ENCODE data around the gene TPRG1. TPM values are rescaled to one million over a fixed set of nuclear protein-coding genes. Genes with fewer than 3 reads are reported as not detected.

Gene TPRG1
- total and polyA plus RNA-seq, 4 donors = 1.0 to 46.6 (median 6.9) TPM

DNA sequence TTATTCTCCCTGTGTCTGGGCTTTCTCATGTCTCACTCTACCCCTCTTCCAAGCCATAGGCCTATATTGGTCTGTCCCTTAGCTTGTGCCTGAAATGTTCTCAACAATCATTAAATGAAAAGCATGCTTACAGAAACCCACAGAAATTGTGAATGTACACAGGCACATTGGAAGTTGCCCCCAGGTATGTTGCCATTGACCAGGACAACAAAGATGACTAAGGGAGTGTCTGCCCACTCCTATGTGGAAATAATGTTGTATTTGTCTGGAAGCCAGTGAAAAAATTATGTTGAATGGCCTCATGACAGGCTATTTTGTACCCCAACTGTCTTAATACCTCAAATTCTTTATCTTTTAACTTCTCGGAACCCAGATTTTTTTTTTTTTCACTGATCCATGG, 102.0 kb downstream of the TPRG1 start:
- no peak for DNase-seq (ENCODE audit: low spot score)
- TF ChIP-seq HNF4A (conservative IDR thresholded peaks at IDR 0.05) (no peak), NR2F2 (IDR thresholded peaks at IDR 0.05) (no peak), FOXA2 (IDR thresholded peaks at IDR 0.05) (no peak), JUND (IDR thresholded peaks at IDR 0.05) (no peak), RXRA (IDR thresholded peaks at IDR 0.05) (no peak), GABPA (IDR thresholded peaks at IDR 0.05 in 1 of 2, conservative IDR thresholded peaks at IDR 0.05 in 1 of 2) (no peak), HNF4G (IDR thresholded peaks at IDR 0.05) (no peak)
- TF ChIP-seq, protein P1, sequence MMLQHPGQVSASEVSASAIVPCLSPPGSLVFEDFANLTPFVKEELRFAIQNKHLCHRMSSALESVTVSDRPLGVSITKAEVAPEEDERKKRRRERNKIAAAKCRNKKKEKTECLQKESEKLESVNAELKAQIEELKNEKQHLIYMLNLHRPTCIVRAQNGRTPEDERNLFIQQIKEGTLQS (IDR thresholded peaks at IDR 0.05) = no peak
- TF ChIP-seq, protein P2, sequence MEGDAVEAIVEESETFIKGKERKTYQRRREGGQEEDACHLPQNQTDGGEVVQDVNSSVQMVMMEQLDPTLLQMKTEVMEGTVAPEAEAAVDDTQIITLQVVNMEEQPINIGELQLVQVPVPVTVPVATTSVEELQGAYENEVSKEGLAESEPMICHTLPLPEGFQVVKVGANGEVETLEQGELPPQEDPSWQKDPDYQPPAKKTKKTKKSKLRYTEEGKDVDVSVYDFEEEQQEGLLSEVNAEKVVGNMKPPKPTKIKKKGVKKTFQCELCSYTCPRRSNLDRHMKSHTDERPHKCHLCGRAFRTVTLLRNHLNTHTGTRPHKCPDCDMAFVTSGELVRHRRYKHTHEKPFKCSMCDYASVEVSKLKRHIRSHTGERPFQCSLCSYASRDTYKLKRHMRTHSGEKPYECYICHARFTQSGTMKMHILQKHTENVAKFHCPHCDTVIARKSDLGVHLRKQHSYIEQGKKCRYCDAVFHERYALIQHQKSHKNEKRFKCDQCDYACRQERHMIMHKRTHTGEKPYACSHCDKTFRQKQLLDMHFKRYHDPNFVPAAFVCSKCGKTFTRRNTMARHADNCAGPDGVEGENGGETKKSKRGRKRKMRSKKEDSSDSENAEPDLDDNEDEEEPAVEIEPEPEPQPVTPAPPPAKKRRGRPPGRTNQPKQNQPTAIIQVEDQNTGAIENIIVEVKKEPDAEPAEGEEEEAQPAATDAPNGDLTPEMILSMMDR (IDR thresholded peaks at IDR 0.05; ENCODE audit: low read depth, low read length, missing input control) = no peak
- 89% methylated on average over 1 of the region's 1 CpG for WGBS

DNA sequence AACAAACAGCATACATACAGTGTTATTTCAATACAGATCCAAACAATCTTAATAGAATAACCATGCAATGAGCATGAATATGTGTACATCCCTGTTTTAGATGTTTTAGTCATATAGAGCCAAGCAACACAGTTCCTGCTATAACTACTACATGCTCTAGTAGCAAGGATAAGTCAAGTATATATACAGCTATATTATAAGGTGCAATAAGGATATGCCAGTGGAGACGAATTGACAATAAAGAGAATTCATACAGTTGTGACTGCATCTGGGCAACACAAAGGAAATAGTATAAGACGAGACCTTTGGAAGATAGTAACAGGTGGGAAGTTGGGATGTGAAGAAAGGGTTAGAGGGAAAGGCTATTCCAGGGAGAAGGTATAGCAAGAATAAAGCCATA, 103.4 kb downstream of the TPRG1 start:
- Histone ChIP-seq H3K27me3 (ENCODE audit: control insufficient read depth in 4 of 4, insufficient read depth in 4 of 4, low read length in 3 of 4) (no peaks in the 10 kb centered on the region), H3K9ac (ENCODE audit: low read depth in 1 of 2, low read length in 2 of 2) (no peak overlapping the region), H3K4me1 (ENCODE audit: control insufficient read depth in 4 of 4, insufficient read depth in 4 of 4, low read length in 3 of 4) (no peaks in the 10 kb centered on the region), H3K9me3 (ENCODE audit: control insufficient read depth in 4 of 4, low read length in 3 of 4) (no peaks in the 10 kb centered on the region), H3K27ac (ENCODE audit: low read depth in 1 of 2, low read length in 2 of 2) (no peak overlapping the region), H3K36me3 (ENCODE audit: control insufficient read depth in 4 of 4, insufficient read depth in 3 of 4, low read depth in 1 of 4, low read length in 3 of 4) (peaks cover 0 to 2% (median 0%) of the 10 kb centered on the region in 4 donors), H3K4me3 (ENCODE audit: low read depth in 1 of 3, low read length in 3 of 3) (no peak overlapping the region)
- TF ChIP-seq TAF1 (conservative IDR thresholded peaks at IDR 0.05) = no peak
- no peak for TF ChIP-seq HNF4G (IDR thresholded peaks at IDR 0.05)
- TF ChIP-seq JUND (IDR thresholded peaks at IDR 0.05) = no peak
- no peak for TF ChIP-seq GABPA (IDR thresholded peaks at IDR 0.05 in 1 of 2, conservative IDR thresholded peaks at IDR 0.05 in 1 of 2)
- TF ChIP-seq HNF4A (conservative IDR thresholded peaks at IDR 0.05) = no peak
- TF ChIP-seq, protein P3, sequence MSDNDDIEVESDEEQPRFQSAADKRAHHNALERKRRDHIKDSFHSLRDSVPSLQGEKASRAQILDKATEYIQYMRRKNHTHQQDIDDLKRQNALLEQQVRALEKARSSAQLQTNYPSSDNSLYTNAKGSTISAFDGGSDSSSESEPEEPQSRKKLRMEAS (IDR thresholded peaks at IDR 0.05) = no peak
- TF ChIP-seq FOXA1 (IDR thresholded peaks at IDR 0.05) = no peak
- TF ChIP-seq, protein P1 (IDR thresholded peaks at IDR 0.05) = no peak
- no peak for TF ChIP-seq SP1 (IDR thresholded peaks at IDR 0.05)
- no peak for TF ChIP-seq RAD21 (IDR thresholded peaks at IDR 0.05)
- TF ChIP-seq, protein P2 (IDR thresholded peaks at IDR 0.05; ENCODE audit: low read depth, low read length, missing input control) = no peak
- TF ChIP-seq YY1 (IDR thresholded peaks at IDR 0.05) = no peak
- TF ChIP-seq RXRA (IDR thresholded peaks at IDR 0.05) = no peak
- TF ChIP-seq, protein P4, sequence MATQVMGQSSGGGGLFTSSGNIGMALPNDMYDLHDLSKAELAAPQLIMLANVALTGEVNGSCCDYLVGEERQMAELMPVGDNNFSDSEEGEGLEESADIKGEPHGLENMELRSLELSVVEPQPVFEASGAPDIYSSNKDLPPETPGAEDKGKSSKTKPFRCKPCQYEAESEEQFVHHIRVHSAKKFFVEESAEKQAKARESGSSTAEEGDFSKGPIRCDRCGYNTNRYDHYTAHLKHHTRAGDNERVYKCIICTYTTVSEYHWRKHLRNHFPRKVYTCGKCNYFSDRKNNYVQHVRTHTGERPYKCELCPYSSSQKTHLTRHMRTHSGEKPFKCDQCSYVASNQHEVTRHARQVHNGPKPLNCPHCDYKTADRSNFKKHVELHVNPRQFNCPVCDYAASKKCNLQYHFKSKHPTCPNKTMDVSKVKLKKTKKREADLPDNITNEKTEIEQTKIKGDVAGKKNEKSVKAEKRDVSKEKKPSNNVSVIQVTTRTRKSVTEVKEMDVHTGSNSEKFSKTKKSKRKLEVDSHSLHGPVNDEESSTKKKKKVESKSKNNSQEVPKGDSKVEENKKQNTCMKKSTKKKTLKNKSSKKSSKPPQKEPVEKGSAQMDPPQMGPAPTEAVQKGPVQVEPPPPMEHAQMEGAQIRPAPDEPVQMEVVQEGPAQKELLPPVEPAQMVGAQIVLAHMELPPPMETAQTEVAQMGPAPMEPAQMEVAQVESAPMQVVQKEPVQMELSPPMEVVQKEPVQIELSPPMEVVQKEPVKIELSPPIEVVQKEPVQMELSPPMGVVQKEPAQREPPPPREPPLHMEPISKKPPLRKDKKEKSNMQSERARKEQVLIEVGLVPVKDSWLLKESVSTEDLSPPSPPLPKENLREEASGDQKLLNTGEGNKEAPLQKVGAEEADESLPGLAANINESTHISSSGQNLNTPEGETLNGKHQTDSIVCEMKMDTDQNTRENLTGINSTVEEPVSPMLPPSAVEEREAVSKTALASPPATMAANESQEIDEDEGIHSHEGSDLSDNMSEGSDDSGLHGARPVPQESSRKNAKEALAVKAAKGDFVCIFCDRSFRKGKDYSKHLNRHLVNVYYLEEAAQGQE (IDR thresholded peaks at IDR 0.05) = no peak
- no peak for TF ChIP-seq FOXA2 (IDR thresholded peaks at IDR 0.05)
- no peak for TF ChIP-seq EGR1 (IDR thresholded peaks at IDR 0.05; ENCODE audit: low read depth in 2 of 2)
- 92% methylated on average over 2 of the region's 2 CpGs for WGBS
- no peak for DNase-seq (ENCODE audit: low spot score)

More for the DNA sequence above, 102.0 kb downstream of the TPRG1 start:
- H3K27me3 ChIP-seq (ENCODE audit: control insufficient read depth in 4 of 4, insufficient read depth in 4 of 4, low read length in 3 of 4) = no peaks in the 10 kb centered on the region
- no peaks in the 10 kb centered on the region for H3K9me3 ChIP-seq (ENCODE audit: control insufficient read depth in 4 of 4, low read length in 3 of 4)
- H3K36me3 ChIP-seq (ENCODE audit: control insufficient read depth in 4 of 4, insufficient read depth in 3 of 4, low read depth in 1 of 4, low read length in 3 of 4) = peaks cover 0 to 1% (median 0%) of the 10 kb centered on the region in 4 donors
- no peak overlapping the region for H3K4me3 ChIP-seq (ENCODE audit: low read depth in 1 of 3, low read length in 3 of 3)
- H3K4me1 ChIP-seq (ENCODE audit: control insufficient read depth in 4 of 4, insufficient read depth in 4 of 4, low read length in 3 of 4) = no peaks in the 10 kb centered on the region
- no peak overlapping the region for H3K27ac ChIP-seq (ENCODE audit: low read depth in 1 of 2, low read length in 2 of 2)
- no peak overlapping the region for H3K9ac ChIP-seq (ENCODE audit: low read depth in 1 of 2, low read length in 2 of 2)

Measured in liver (tissue), 9 donors.